DND-41 (cell line): ENCODE measurements around the gene PLEKHG2.

Experiments
- CTCF ChIP-seq: IDR thresholded peaks from 2 replicates; pipeline ENCODE4 v1.5.1; 2012; ENCODE audit warnings: borderline replicate concordance, low read length, moderate library complexity, mild to moderate bottlenecking; ENCODE audit not compliant: poor library complexity, severe bottlenecking; ENCODE audit errors: extremely low read depth
- EZH2 ChIP-seq: IDR thresholded peaks from 3 replicates; pipeline ENCODE4 v1.6.1; 2012; ENCODE audit warnings: borderline replicate concordance, low read depth, mild to moderate bottlenecking, moderate library complexity, low read length, inconsistent platforms; ENCODE audit not compliant: severe bottlenecking

GRCh38 chr19:39411832-39412099 lies 703 bp upstream of the PLEKHG2 start:
- TF ChIP-seq CTCF, result peak; percentile 99
- no peak for TF ChIP-seq EZH2
